Activated naive CD4-positive, alpha-beta T cell treated with anti-CD3 and anti-CD28 coated beads for 36 hours (primary cell): ENCODE data around the gene NFKBIZ. TPM values are rescaled to one million over a fixed set of nuclear protein-coding genes. Genes with fewer than 3 reads are reported as not detected.

Experiments
- total RNA-seq, 2 experiments: library from RNA; stranded (reverse); gene quantifications; one replicate each; pipeline ENCODE4 v1.2.3, GENCODE V29; 2021

The NFKBIZ gene
- total RNA-seq, 2 experiments from 2014 or later: 79.3 to 85.0 TPM

Other genes with a start within 250 kb of the NFKBIZ start
- 10 to 100 TPM; 31.2 to 31.7 TPM for gene ZBTB11, start 172.4 kb upstream of the NFKBIZ start, total RNA-seq
- gene RPL24, start 162.8 kb upstream of the NFKBIZ start, total RNA-seq: 1,000 to 10,000 TPM; 2,159 to 2,187 TPM
- 10 to 100 TPM; 17.0 to 20.3 TPM for gene CEP97, start 124.9 kb upstream of the NFKBIZ start, total RNA-seq
- gene NXPE3, start 70.3 kb upstream of the NFKBIZ start, total RNA-seq: 10 to 100 TPM; 18.9 to 19.3 TPM